Uterus (tissue), 4 donors: ENCODE measurements around the gene LNP1. TPM values are rescaled to one million over a fixed set of nuclear protein-coding genes. Genes with fewer than 3 reads are reported as not detected.

ENCODE experiments used
- DNase-seq, 2 donors: peaks; one replicate each; pipeline ENCODE4 v3.0.0-alpha.2; 2019 to 2020
- H3K27ac ChIP-seq, 2 donors: fragments of 200-600 bp; sonication (generic); 1 replicate in 1 of 2; 2 replicates in 1 of 2; pipeline ENCODE4 v1.5.1; 2016 to 2018
- H3K27me3 ChIP-seq, 2 donors: fragments of 200-600 bp; sonication (generic); one replicate each; pipeline ENCODE4 v1.5.1; 2018 to 2019; ENCODE audit warnings: control low read depth in 1 of 2
- H3K36me3 ChIP-seq, 2 donors: fragments of 200-600 bp; sonication (generic); one replicate each; pipeline ENCODE4 v1.5.1; 2019; ENCODE audit warnings: control low read depth in 1 of 2
- H3K4me1 ChIP-seq, 2 donors: fragments of 200-600 bp; sonication (generic); one replicate each; pipeline ENCODE4 v1.5.1; 2018 to 2019; ENCODE audit warnings: control low read depth in 1 of 2
- H3K4me3 ChIP-seq, 2 donors: fragments of 200-600 bp; sonication (generic); 1 replicate in 1 of 2; 2 replicates in 1 of 2; pipeline ENCODE4 v1.5.1; 2018 to 2019; ENCODE audit warnings: mild to moderate bottlenecking in 1 of 2
- H3K9me3 ChIP-seq, 2 donors: fragments of 200-600 bp; sonication (generic); one replicate each; pipeline ENCODE4 v1.5.1; 2019; ENCODE audit warnings: control low read depth in 1 of 2
- POLR2A ChIP-seq, 2 donors: fragments of 450-650 bp; IDR thresholded peaks; one replicate each; pipeline ENCODE4 v1.6.1; 2016; ENCODE audit warnings: antibody characterized with exemption in 2 of 2, mild to moderate bottlenecking in 1 of 2, moderate library complexity in 1 of 2
- intact Hi-C: fragments of 100-400 bp; cut with DNase I; formaldehyde crosslinking; loops from one replicate; pipeline ENCODE4 v1.15.1; 2023; ENCODE audit warnings: low total_unique reads
- total RNA-seq, 4 donors: library from RNA; depleted of rRNA in 3 of 4; stranded (reverse); fragments of >200 nt in 3 of 4; gene quantifications; one replicate each; pipeline versions ENCODE4 v1.1.0 to v1.2.4, GENCODE V29; 2014 to 2023
- TF ChIP-seq, protein P1 (sequence below), 4 experiments: fragments of 200-600 bp in 2 of 4; fragments of 450-650 bp in 2 of 4; sonication (generic) in 2 of 4; IDR thresholded peaks; one replicate each; pipeline ENCODE4 v1.5.1; 2016 to 2019; ENCODE audit warnings: antibody characterized with exemption in 4 of 4, mild to moderate bottlenecking in 2 of 4, moderate library complexity in 1 of 4
- donor health status: DM: yes; HTN: yes; CAD: no.

The LNP1 gene
- total RNA-seq, 4 donors from 2014 or later, result 1.3 to 12.9 (median 4.4) TPM; not detected in 1

DNA sequence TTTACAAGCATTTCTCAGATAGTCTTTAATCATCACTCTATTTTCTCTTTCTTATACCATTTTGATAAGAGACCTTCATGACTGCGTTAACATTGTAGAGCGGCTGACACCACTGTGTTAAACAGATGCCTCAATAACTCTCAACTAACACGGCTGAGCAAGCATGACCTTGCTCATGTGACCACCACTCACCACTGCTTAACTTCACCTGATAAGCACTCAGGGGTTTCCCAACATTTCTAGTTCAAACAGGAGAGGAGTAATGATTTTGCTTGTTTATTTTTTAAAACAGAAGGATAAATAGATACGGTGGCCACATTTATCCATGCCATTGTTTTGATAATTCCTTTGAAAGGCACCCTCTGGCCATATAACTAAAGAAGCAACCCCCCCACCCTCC is 53.3 kb downstream of the LNP1 start:
- no peaks in the 10 kb centered on the region for H3K36me3 ChIP-seq
- no peak overlapping the region for H3K27ac ChIP-seq
- H3K4me1 ChIP-seq, result no peaks in the 10 kb centered on the region
- no peak for DNase-seq
- H3K4me3 ChIP-seq, result no peak overlapping the region
- H3K9me3 ChIP-seq, result no peaks in the 10 kb centered on the region
- H3K27me3 ChIP-seq, result no peaks in the 10 kb centered on the region
- intact Hi-C loops, result no loop called here
- no peak for TF ChIP-seq POLR2A (IDR thresholded peaks at IDR 0.05)
- TF ChIP-seq, protein P1, sequence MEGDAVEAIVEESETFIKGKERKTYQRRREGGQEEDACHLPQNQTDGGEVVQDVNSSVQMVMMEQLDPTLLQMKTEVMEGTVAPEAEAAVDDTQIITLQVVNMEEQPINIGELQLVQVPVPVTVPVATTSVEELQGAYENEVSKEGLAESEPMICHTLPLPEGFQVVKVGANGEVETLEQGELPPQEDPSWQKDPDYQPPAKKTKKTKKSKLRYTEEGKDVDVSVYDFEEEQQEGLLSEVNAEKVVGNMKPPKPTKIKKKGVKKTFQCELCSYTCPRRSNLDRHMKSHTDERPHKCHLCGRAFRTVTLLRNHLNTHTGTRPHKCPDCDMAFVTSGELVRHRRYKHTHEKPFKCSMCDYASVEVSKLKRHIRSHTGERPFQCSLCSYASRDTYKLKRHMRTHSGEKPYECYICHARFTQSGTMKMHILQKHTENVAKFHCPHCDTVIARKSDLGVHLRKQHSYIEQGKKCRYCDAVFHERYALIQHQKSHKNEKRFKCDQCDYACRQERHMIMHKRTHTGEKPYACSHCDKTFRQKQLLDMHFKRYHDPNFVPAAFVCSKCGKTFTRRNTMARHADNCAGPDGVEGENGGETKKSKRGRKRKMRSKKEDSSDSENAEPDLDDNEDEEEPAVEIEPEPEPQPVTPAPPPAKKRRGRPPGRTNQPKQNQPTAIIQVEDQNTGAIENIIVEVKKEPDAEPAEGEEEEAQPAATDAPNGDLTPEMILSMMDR (IDR thresholded peaks at IDR 0.05), result no peak

DNA sequence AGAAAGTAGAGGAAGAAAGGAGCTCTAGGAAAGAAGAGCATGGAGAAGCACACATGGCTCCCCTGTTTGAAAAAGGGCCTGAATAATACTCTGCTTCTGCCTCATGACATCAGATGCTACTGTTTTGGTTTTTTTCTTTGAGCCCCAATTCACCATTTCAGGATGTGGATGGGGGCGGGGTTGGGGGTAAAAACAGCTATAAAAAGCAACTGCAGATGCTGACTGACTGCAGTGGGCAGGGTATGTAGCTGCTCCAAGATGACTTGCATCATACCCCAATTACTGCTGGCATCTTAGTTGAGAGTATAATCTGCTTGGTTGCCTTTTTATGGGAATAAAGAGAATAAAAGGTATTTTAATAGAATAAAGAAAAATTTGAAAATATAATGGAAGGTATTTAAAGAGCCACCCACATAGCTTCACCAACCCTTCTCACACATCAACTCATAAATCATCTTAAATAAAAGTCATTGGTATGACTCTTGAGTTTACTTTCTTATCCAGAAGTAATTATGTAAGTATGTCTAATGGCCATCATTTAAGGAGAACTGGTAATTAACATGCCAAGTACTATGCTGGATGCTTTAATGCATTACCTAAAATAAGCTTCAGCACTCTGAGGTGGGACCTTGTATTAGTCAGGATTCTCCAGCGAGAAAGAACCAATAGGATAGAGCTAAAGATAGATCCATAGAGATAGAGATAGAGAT is 54.7 kb downstream of the LNP1 start:
- Histone ChIP-seq H3K9me3 (no peaks in the 10 kb centered on the region), H3K27me3 (no peaks in the 10 kb centered on the region), H3K4me3 (no peak overlapping the region), H3K4me1 (no peaks in the 10 kb centered on the region), H3K27ac (no peak overlapping the region), H3K36me3 (no peaks in the 10 kb centered on the region)
- DNase-seq, result no peak
- intact Hi-C loops, result no loop called here
- TF ChIP-seq, protein P1 (IDR thresholded peaks at IDR 0.05), result no peak
- TF ChIP-seq POLR2A (IDR thresholded peaks at IDR 0.05), result no peak

DNA sequence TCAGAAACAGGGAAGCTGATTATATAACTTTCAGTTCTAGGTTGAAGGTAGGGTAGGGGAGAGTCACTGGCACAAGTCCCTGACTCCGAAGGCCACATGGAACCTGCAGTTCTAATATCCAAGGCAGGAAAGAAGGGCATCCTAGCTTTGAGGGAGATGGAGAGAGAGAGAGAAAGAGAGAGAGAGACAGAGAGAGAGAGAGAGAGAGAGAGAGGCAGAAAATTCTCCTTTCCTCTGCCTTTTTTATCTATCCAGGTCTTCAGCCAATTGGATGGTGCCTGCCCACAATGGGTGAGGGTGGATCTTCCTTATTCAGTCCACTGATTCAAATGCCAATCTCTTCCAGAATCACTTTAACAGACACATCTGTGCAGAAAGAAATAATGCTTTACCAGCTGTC is 55.4 kb downstream of the LNP1 start:
- no peak for DNase-seq
- no peaks in the 10 kb centered on the region for H3K27me3 ChIP-seq
- no peak overlapping the region for H3K4me3 ChIP-seq
- no peaks in the 10 kb centered on the region for H3K9me3 ChIP-seq
- no peak overlapping the region for H3K27ac ChIP-seq
- TF ChIP-seq, protein P1 (IDR thresholded peaks at IDR 0.05), result no peak
- no peak for TF ChIP-seq POLR2A (IDR thresholded peaks at IDR 0.05)
- no peaks in the 10 kb centered on the region for H3K4me1 ChIP-seq
- H3K36me3 ChIP-seq, result no peaks in the 10 kb centered on the region
- intact Hi-C loops, result no loop called here

DNA sequence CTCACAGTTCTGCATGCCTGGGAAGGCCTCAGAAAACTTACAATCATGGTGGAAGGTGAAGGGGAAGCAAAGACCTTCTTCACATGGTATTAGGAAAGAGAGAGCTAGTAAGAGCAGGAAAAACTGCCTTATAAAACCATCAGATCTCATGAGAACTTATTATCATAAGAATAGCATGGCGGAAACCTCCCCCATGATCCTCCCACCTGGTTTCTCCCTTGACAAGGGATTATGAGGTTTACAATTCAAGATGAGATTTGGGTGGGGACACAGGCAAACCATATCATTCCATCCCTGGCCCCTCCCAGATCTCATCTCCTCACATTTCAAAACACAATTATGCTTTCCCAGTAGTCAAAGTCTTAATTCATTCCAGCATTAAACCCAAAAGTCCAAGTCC is 56.5 kb downstream of the LNP1 start:
- no peak for DNase-seq
- no peaks in the 10 kb centered on the region for H3K27me3 ChIP-seq
- H3K9me3 ChIP-seq, result no peaks in the 10 kb centered on the region
- no peaks in the 10 kb centered on the region for H3K4me1 ChIP-seq
- intact Hi-C loops, result no loop called here
- H3K4me3 ChIP-seq, result no peak overlapping the region
- H3K36me3 ChIP-seq, result no peaks in the 10 kb centered on the region
- TF ChIP-seq, protein P1 (IDR thresholded peaks at IDR 0.05), result no peak
- no peak for TF ChIP-seq POLR2A (IDR thresholded peaks at IDR 0.05)
- H3K27ac ChIP-seq, result no peak overlapping the region

DNA sequence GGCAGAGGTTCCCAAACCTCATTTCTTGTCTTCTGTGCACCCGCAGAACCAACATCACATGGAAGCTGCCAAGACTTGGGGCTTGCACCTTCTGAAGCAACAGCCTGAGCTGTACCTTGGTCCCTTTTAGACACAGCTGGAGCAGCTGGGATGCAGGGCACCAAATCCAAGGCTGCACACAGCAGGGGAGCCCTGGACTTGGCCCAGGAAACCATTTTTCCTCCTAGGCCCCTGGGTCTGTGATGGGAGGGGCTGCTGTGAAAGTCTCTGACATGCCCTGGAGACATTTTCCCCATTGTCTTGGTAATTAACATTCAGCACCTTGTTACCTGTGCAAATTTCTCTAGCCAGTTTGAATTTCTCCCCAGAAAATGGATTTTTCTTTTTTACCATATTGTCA is 57.5 kb downstream of the LNP1 start:
- no peaks in the 10 kb centered on the region for H3K36me3 ChIP-seq
- DNase-seq, result no peak
- H3K27ac ChIP-seq, result no peak overlapping the region
- intact Hi-C loops, result no loop called here
- H3K4me1 ChIP-seq, result no peaks in the 10 kb centered on the region
- H3K4me3 ChIP-seq, result no peak overlapping the region
- TF ChIP-seq, protein P1 (IDR thresholded peaks at IDR 0.05), result no peak
- no peak for TF ChIP-seq POLR2A (IDR thresholded peaks at IDR 0.05)
- no peaks in the 10 kb centered on the region for H3K27me3 ChIP-seq
- no peaks in the 10 kb centered on the region for H3K9me3 ChIP-seq
